ENCODE measurements around the gene RIPOR3.
"Not testable (repeated sequence)": the region's sequence is repeated elsewhere in the genome, so short reads cannot be mapped to it uniquely, and the experiment has no call there.

RIPOR3 gene

GRCh38 chr20:50585214-50585613, 106.1 kb downstream of the RIPOR3 start:
- no peak for DNase-seq

- DNase-seq = no peak
These were observed 106.7 kb downstream of the RIPOR3 start for GRCh38 chr20:50584687-50585086.

- no peak for DNase-seq
These were observed 107.7 kb downstream of the RIPOR3 start for GRCh38 chr20:50583442-50584150.

- DNase-seq = no peak
These were observed 108.6 kb downstream of the RIPOR3 start for GRCh38 chr20:50582591-50583234.

GRCh38 chr20:50582092-50582491, 109.2 kb downstream of the RIPOR3 start:
- DNase-seq = no peak

GRCh38 chr20:50580842-50581544, 110.3 kb downstream of the RIPOR3 start:
- no peak for DNase-seq

GRCh38 chr20:50580016-50580747, 111.2 kb downstream of the RIPOR3 start:
- peak; percentile 20 for DNase-seq

- DNase-seq = no peak
These were observed 111.8 kb downstream of the RIPOR3 start for GRCh38 chr20:50579511-50579910.

- no peak for DNase-seq
These were observed 112.6 kb downstream of the RIPOR3 start for GRCh38 chr20:50578778-50579165.

GRCh38 chr20:50578061-50578777, 113.1 kb downstream of the RIPOR3 start:
- no peak for DNase-seq

GRCh38 chr20:50577175-50578018, 113.9 kb downstream of the RIPOR3 start:
- DNase-seq = peak; percentile 29

GRCh38 chr20:50575865-50576720, 115.2 kb downstream of the RIPOR3 start:
- peak; percentile 33 for DNase-seq

- DNase-seq = no peak
These were observed 116.8 kb downstream of the RIPOR3 start for GRCh38 chr20:50574586-50574985.

- no peak for DNase-seq
These were observed 117.2 kb downstream of the RIPOR3 start for GRCh38 chr20:50574108-50574507.

GRCh38 chr20:50572938-50573777, 118.2 kb downstream of the RIPOR3 start:
- DNase-seq = no peak

GRCh38 chr20:50571466-50571865, 119.9 kb downstream of the RIPOR3 start:
- DNase-seq = no peak

- DNase-seq = peak; percentile 52
These were observed 121.2 kb downstream of the RIPOR3 start for GRCh38 chr20:50569864-50570836.

- DNase-seq = not testable (repeated sequence)
These were observed 121.9 kb downstream of the RIPOR3 start for GRCh38 chr20:50569487-50569863.
